T-helper 1 cell treated with Interleukin-12 subunit alpha and Interleukin-12 subunit beta and Interleukin-4 antibody, amounts not matched to agents 30 μg/mL and 1 μg/mL, for 36 hours (primary cell): ENCODE data around the gene QTRT2.

ENCODE experiments used
- H3K27ac Mint-ChIP-seq: one replicate; pipeline ENCODE4 v1.8.0; 2021; ENCODE audit warnings: mild to moderate bottlenecking, mixed read lengths
- H3K27me3 Mint-ChIP-seq: one replicate; pipeline ENCODE4 v1.8.0; 2021; ENCODE audit warnings: low read depth, mixed read lengths
- H3K36me3 Mint-ChIP-seq: one replicate; pipeline ENCODE4 v1.8.0; 2021; ENCODE audit warnings: low read depth, mixed read lengths
- H3K4me1 Mint-ChIP-seq: one replicate; pipeline ENCODE4 v1.8.0; 2021; ENCODE audit warnings: low read depth, mixed read lengths
- H3K4me3 Mint-ChIP-seq: one replicate; pipeline ENCODE4 v1.8.0; 2021; ENCODE audit warnings: mild to moderate bottlenecking, moderate library complexity, mixed read lengths
- H3K9me3 Mint-ChIP-seq: one replicate; pipeline ENCODE4 v1.8.0; 2021; ENCODE audit warnings: mixed read lengths

Gene QTRT2

DNA sequence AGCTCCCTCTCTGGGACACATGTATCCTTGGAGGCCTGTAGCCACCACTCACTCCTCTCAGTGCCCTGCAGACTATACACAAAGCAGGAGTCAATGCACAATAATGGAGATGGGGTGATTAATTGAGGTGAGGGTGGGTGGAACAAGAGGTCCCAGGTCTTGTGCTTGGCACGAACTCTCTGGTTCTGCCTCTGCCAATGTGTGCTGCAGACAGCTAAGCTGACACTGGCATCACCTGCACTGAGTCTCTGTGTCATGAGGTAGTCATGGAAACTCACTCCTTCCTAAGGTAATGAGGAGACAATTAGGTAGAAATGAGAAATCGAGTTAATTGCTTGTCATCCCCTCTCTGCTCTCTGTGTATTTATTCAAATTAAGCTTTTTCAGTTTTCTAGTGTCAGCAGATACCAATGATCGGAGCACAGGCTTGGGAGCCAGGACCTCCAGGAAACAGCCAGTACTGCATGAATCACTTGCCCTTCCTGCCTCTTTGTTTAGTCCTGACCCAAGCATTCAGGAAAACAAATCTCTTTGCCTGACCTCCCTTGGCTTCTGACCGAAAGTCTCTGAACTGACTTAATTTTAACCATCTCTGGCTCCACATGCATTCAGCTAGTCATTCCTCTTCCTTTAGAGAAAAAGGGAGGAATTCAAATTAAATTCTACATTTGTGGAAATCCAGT, 65.6 kb downstream of the QTRT2 start:
- no peak overlapping the region for H3K27ac Mint-ChIP-seq
- H3K27me3 Mint-ChIP-seq: no peaks in the 10 kb centered on the region
- H3K9me3 Mint-ChIP-seq: no peaks in the 10 kb centered on the region
- no peaks in the 10 kb centered on the region for H3K36me3 Mint-ChIP-seq
- no peak overlapping the region for H3K4me3 Mint-ChIP-seq
- H3K4me1 Mint-ChIP-seq: no peaks in the 10 kb centered on the region

DNA sequence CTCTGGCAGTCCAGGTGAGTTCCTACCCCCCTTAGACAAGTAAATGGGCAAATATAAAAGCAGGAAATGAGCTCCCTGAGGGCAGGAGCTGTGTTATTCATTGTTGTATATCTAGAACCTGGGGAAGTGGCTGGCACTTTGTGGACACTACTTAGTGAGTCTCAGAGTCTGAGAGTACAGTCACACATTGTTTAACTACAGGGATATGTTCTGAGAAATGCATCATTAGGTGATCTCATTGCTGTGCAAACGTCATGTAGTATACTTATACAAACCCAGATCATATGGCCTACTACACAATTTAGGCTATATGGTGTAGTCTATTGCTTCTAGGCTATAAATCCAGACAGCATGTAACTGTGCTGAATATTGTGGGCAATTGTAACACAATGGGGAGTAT, 69.9 kb downstream of the QTRT2 start:
- Mint-ChIP-seq H3K4me1 (no peaks in the 10 kb centered on the region), H3K36me3 (no peaks in the 10 kb centered on the region), H3K27me3 (no peaks in the 10 kb centered on the region), H3K4me3 (no peak overlapping the region), H3K9me3 (no peaks in the 10 kb centered on the region), H3K27ac (no peak overlapping the region)

- Mint-ChIP-seq H3K9me3 (no peaks in the 10 kb centered on the region), H3K27me3 (no peaks in the 10 kb centered on the region), H3K4me3 (no peak overlapping the region), H3K27ac (no peak overlapping the region), H3K36me3 (no peaks in the 10 kb centered on the region), H3K4me1 (no peaks in the 10 kb centered on the region)
Observed at GRCh38 chr3:114127517-114127916, 71.0 kb downstream of the QTRT2 start.

DNA sequence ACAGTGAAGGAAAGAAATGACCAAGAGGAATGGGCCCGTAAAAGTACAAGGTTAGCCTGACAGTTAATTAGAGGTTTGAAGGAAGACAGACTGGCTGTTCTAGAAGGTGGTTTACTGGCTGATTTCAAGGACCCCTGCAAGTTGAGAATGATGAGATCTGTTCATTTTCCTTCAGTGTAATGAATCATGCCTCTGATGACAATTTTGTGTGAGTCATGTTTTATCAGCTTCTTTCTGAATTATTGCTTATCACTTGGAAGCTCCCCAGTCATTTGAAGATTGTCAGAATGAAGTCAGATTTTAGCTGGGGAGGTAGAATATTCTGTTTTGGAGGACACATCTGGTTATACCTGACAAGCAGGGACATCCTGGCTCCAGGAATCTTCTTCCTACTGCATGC, 71.7 kb downstream of the QTRT2 start:
- H3K36me3 Mint-ChIP-seq: no peaks in the 10 kb centered on the region
- H3K4me3 Mint-ChIP-seq: no peak overlapping the region
- H3K27me3 Mint-ChIP-seq: no peaks in the 10 kb centered on the region
- no peaks in the 10 kb centered on the region for H3K4me1 Mint-ChIP-seq
- H3K27ac Mint-ChIP-seq: no peak overlapping the region
- H3K9me3 Mint-ChIP-seq: no peaks in the 10 kb centered on the region

- Mint-ChIP-seq H3K36me3 (no peaks in the 10 kb centered on the region), H3K4me3 (no peak overlapping the region), H3K4me1 (no peaks in the 10 kb centered on the region), H3K27ac (no peak overlapping the region), H3K27me3 (no peaks in the 10 kb centered on the region), H3K9me3 (no peaks in the 10 kb centered on the region)
Observed at GRCh38 chr3:114128826-114129225, 72.3 kb downstream of the QTRT2 start.

DNA sequence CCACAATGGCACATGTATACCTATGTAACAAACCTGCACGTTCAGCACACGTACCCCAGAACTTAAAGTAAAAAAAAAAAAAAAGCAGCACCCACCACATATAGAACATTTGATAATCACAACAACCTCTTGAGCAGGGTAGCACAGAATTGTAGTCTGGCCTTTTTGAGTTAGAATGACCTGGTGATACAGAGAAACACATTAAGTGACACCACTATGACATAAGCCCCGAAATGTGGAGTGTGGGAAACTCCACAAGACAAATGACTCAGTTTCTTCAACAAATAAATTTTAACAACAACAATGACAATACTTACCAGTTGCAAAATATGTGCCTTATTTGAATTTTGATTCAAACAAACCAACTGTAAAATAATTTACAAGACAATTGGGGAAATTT, 76.0 kb downstream of the QTRT2 start:
- H3K9me3 Mint-ChIP-seq: peaks cover 4% of the 10 kb centered on the region
- H3K4me3 Mint-ChIP-seq: no peak overlapping the region
- H3K27ac Mint-ChIP-seq: no peak overlapping the region

GRCh38 chr3:114133947-114134346, 77.4 kb downstream of the QTRT2 start:
- H3K27me3 Mint-ChIP-seq: no peaks in the 10 kb centered on the region
- no peaks in the 10 kb centered on the region for H3K36me3 Mint-ChIP-seq
- no peak overlapping the region for H3K27ac Mint-ChIP-seq
- H3K9me3 Mint-ChIP-seq: peaks cover 4% of the 10 kb centered on the region
- no peaks in the 10 kb centered on the region for H3K4me1 Mint-ChIP-seq
- H3K4me3 Mint-ChIP-seq: no peak overlapping the region

More for the DNA sequence above, 76.0 kb downstream of the QTRT2 start:
- H3K36me3 Mint-ChIP-seq: no peaks in the 10 kb centered on the region
- no peaks in the 10 kb centered on the region for H3K4me1 Mint-ChIP-seq
- no peaks in the 10 kb centered on the region for H3K27me3 Mint-ChIP-seq
